Heart right ventricle (tissue), 16 donors: ENCODE measurements around the gene PLAAT3. TPM values are rescaled to one million over a fixed set of nuclear protein-coding genes. Genes with fewer than 3 reads are reported as not detected.
"Not testable (repeated sequence)": the region's sequence is repeated elsewhere in the genome, so short reads cannot be mapped to it uniquely, and the experiment has no call there.

ENCODE experiments used
- ATAC-seq, 8 donors: fragments of 200-7000 bp; cut with Tn5 transposase; one replicate each; pipeline ENCODE4 v1.9.1; 2020; ENCODE audit warnings: mild to moderate bottlenecking in 8 of 8, moderate library complexity in 8 of 8, moderate number of reproducible peaks in 1 of 8
- DNase-seq, 2 donors: peaks; one replicate each; pipeline ENCODE4 v3.0.0-alpha.2; 2020
- H3K27ac ChIP-seq, 10 donors: fragments of 200-600 bp; sonication (generic) in 2 of 10; one replicate each; pipeline versions ENCODE4 v1.5.0 to v1.8.0; 2020 to 2022; ENCODE audit warnings: mild to moderate bottlenecking in 3 of 10
- H3K27me3 ChIP-seq, 7 donors: fragments of 200-600 bp; one replicate each; pipeline ENCODE4 v1.8.0; 2021 to 2022; ENCODE audit warnings: mild to moderate bottlenecking in 2 of 7
- H3K36me3 ChIP-seq, 9 donors: fragments of 200-600 bp; sonication (generic) in 1 of 9; one replicate each; pipeline versions ENCODE4 v1.5.0 to v1.8.0; 2020 to 2022; ENCODE audit warnings: mild to moderate bottlenecking in 2 of 9
- H3K4me1 ChIP-seq, 9 donors: fragments of 200-600 bp; sonication (generic) in 1 of 9; one replicate each; pipeline versions ENCODE4 v1.5.0 to v1.8.0; 2020 to 2022; ENCODE audit warnings: mild to moderate bottlenecking in 4 of 9
- H3K4me3 ChIP-seq, 10 donors: fragments of 200-600 bp; sonication (generic) in 2 of 10; one replicate each; pipeline versions ENCODE4 v1.5.0 to v1.8.0; 2020 to 2022; ENCODE audit warnings: mild to moderate bottlenecking in 7 of 10, moderate library complexity in 2 of 10
- H3K9me3 ChIP-seq, 11 donors: fragments of 200-600 bp in 10 of 11; sonication (generic) in 2 of 11; one replicate each; pipeline versions ENCODE4 v1.5.0 to v1.8.0; 2013 to 2022; ENCODE audit warnings: mild to moderate bottlenecking in 2 of 11, control low read depth in 1 of 11, moderate library complexity in 1 of 11
- CTCF ChIP-seq, 9 donors: fragments of 200-600 bp; sonication (generic) in 2 of 9; IDR thresholded peaks; one replicate each; pipeline versions ENCODE4 v1.5.0 to v1.8.0; 2021 to 2022; ENCODE audit warnings: antibody characterized with exemption in 9 of 9, mild to moderate bottlenecking in 5 of 9, moderate library complexity in 1 of 9
- WGBS, 2 donors: extraction: QIAGEN DNeasy Blood & Tissue Kit; methylation state at CpG; one replicate each; pipeline ENCODE4 v1.1.7; 2013; ENCODE audit warnings: inconsistent platforms in 1 of 2; 5-methylcytosine and 5-hydroxymethylcytosine counted together
- intact Hi-C, 10 donors: fragments of 100-400 bp; cut with DNase I; formaldehyde crosslinking; loops; one replicate each; pipeline versions ENCODE4 v1.11.1 to v1.14.2; 2022
- polyA plus RNA-seq, 2 donors: library from polyadenylated mRNA; stranded (reverse); fragments of 200-250 nt; gene quantifications; one replicate each; pipeline ENCODE4 v1.2.3, GENCODE V29; 2013
- total RNA-seq, 10 donors: library from RNA; stranded (reverse); fragmentation: NEBNext Ultra II Directional in 3 of 10; extraction: Animal tissue kit (Norgen Biotek cat#: 25700) in 3 of 10; gene quantifications; one replicate each; pipeline versions ENCODE4 v1.2.1 to v1.2.4, GENCODE V29; 2021 to 2023
- donor health status: Arrhythmogenic right ventricular cardiomyopathy.
- donor health status: ischemic (EF 13 %, LVEDD 7.1; RV severe dilation, severe dysfunction).
- donor health status: healthy with polysubstance abuse.
- donor health status: DM: no; HTN: yes; CAD: no.
- donor health status: DM: no; HTN: no; CAD: no.
- donor health status: ischemic (EF 25% LVEDD 6.9; RV normal size, moderate dysfunction).
- donor health status: ischemic (EF 25% LVEDD 5.7; RV mildly dilated, moderate dysfunction).
- donor health status: healthy.
- donor health status: DM: yes; HTN: yes; CAD: no.
- donor health status: Ischemic cardiomyopathy.
- donor health status: ischemic (EF 35%, LVEDD 5.7; RV mildly dilated, moderate dysfunction).
- donor health status: nonischemic (EF 11% LVEDD 7.7; RV severe dilation, severe dysfunction).
- donor health status: DM: yes; HTN: yes; CAD: no.
- donor health status: PGD.
- donor health status: ischemic (EF 29% LVEDD 5.4; RV normal size, mild dysfunction).
- donor health status: nonischemic (EF 23%, LVEDD 6.1; RV moderate dilation, normal function).

Gene PLAAT3
- total and polyA plus RNA-seq, 12 donors, result 82.8 to 211 (median 137) TPM

- no peak overlapping the region for H3K4me3 ChIP-seq
- no peak overlapping the region for H3K27ac ChIP-seq
- DNase-seq (no peak), ATAC-seq (no peak)
- H3K9me3 ChIP-seq, result no peaks in the 10 kb centered on the region
- intact Hi-C loops, result loop anchor here in 1 of 10 donors (10.0 kb wide), 1 partner anchor 85 kb away; the partner anchor contains the start of gene PLAAT3
- no peak for TF ChIP-seq CTCF (IDR thresholded peaks at IDR 0.05)
- peaks cover 0 to 6% (median 0%) of the 10 kb centered on the region in 7 donors for H3K27me3 ChIP-seq
- peaks cover 0 to 30% (median 0%) of the 10 kb centered on the region in 9 donors for H3K4me1 ChIP-seq
- H3K36me3 ChIP-seq, result no peaks in the 10 kb centered on the region
- 93 to 95% methylated on average over 2 of the region's 2 CpGs for WGBS, 2 donors
These were observed 84.2 kb downstream of the PLAAT3 start for GRCh38 chr11:63530021-63530420.

- 67 to 81% methylated on average over 6 of the region's 6 CpGs for WGBS, 2 donors
- H3K9me3 ChIP-seq, ATAC-seq, H3K27me3 ChIP-seq, H3K36me3 ChIP-seq, intact Hi-C loops, H3K27ac ChIP-seq, H3K4me3 ChIP-seq, DNase-seq: not testable (repeated sequence)
- peaks cover 0 to 24% (median 0%) of the 10 kb centered on the region in 9 donors for H3K4me1 ChIP-seq
These were observed 84.9 kb downstream of the PLAAT3 start for GRCh38 chr11:63529373-63529772.

- ATAC-seq, DNase-seq, intact Hi-C loops, H3K27ac ChIP-seq, H3K36me3 ChIP-seq, H3K4me3 ChIP-seq, H3K9me3 ChIP-seq, H3K27me3 ChIP-seq: not testable (repeated sequence)
- peaks cover 0 to 18% (median 0%) of the 10 kb centered on the region in 9 donors for H3K4me1 ChIP-seq
- 70 to 74% methylated on average over 1 of the region's 3 CpGs for WGBS, 2 donors
These were observed 85.4 kb downstream of the PLAAT3 start for GRCh38 chr11:63528729-63529278.

- intact Hi-C loops, ATAC-seq, H3K27me3 ChIP-seq, H3K4me3 ChIP-seq, H3K27ac ChIP-seq, DNase-seq, H3K36me3 ChIP-seq: not testable (repeated sequence)
- WGBS, 2 donors, result 17 to 34% methylated on average over 7 to 8 of the region's 11 CpGs
- Histone ChIP-seq H3K9me3 (peaks cover 0 to 12% (median 0%) of the 10 kb centered on the region in 11 donors), H3K4me1 (peaks cover 0 to 18% (median 0%) of the 10 kb centered on the region in 9 donors)
These were observed 86.1 kb downstream of the PLAAT3 start for GRCh38 chr11:63528156-63528555.

- Histone ChIP-seq H3K27ac (no peak overlapping the region), H3K4me1 (peaks cover 0 to 15% (median 0%) of the 10 kb centered on the region in 9 donors), H3K4me3 (no peak overlapping the region), H3K27me3 (peaks cover 0 to 6% (median 0%) of the 10 kb centered on the region in 7 donors), H3K9me3 (peaks cover 0 to 17% (median 0%) of the 10 kb centered on the region in 11 donors), H3K36me3 (no peaks in the 10 kb centered on the region)
- TF ChIP-seq CTCF (IDR thresholded peaks at IDR 0.05), result no peak
- 88 to 94% methylated on average over 2 of the region's 2 CpGs for WGBS, 2 donors
- DNase-seq (no peak), ATAC-seq (no peak)
- intact Hi-C loops, result no loop called here
These were observed 86.6 kb downstream of the PLAAT3 start for GRCh38 chr11:63527667-63528066.

Other genes with a start within 250 kb of the PLAAT3 start
- gene SLC22A9, start 244.6 kb downstream of the PLAAT3 start, total RNA-seq, result not detected
- gene SLC22A9, start 244.6 kb downstream of the PLAAT3 start, polyA plus RNA-seq, result not detected
- 1 to 10 TPM in 8 of 10 donors, under 1 TPM in 2; 0.69 to 7.2 (median 1.8) TPM for gene PLAAT5, start 123.3 kb downstream of the PLAAT3 start, total RNA-seq
- 1 to 10 TPM in 1 of 2 donors, under 1 TPM in 1; 0.64 to 1.5 TPM for gene PLAAT5, start 123.3 kb downstream of the PLAAT3 start, polyA plus RNA-seq
- gene LGALS12, start 108.3 kb downstream of the PLAAT3 start, total RNA-seq, result 1 to 10 TPM in 3 of 10 donors, under 1 TPM in 4, not detected in 3; 0.61 to 6.9 (median 0.90) TPM
- 1 to 10 TPM; 3.1 to 5.3 TPM for gene LGALS12, start 108.3 kb downstream of the PLAAT3 start, polyA plus RNA-seq
- 100 to 1,000 TPM in 1 of 10 donors, 10 to 100 TPM in 3, 1 to 10 TPM in 6; 3.3 to 565 (median 7.7) TPM for gene PLAAT4, start 77.6 kb downstream of the PLAAT3 start, total RNA-seq
- gene PLAAT4, start 77.6 kb downstream of the PLAAT3 start, polyA plus RNA-seq, result 10 to 100 TPM; 10.1 to 11.7 TPM
- gene PLAAT2, start 51.1 kb downstream of the PLAAT3 start, total RNA-seq, result 1 to 10 TPM in 1 of 10 donors, under 1 TPM in 1, not detected in 8; 0.35 to 3.7 TPM
- not detected for gene PLAAT2, start 51.1 kb downstream of the PLAAT3 start, polyA plus RNA-seq
- 10 to 100 TPM in 8 of 10 donors, 1 to 10 TPM in 2; 8.5 to 22.2 (median 12.5) TPM for gene ATL3, start 56.9 kb upstream of the PLAAT3 start, total RNA-seq
- gene ATL3, start 56.9 kb upstream of the PLAAT3 start, polyA plus RNA-seq, result 1 to 10 TPM; 5.9 to 7.3 TPM
- 10 to 100 TPM; 38.0 to 72.0 (median 55.4) TPM for gene RTN3, start 67.1 kb upstream of the PLAAT3 start, total RNA-seq
- 10 to 100 TPM; 31.1 to 51.7 TPM for gene RTN3, start 67.1 kb upstream of the PLAAT3 start, polyA plus RNA-seq
- gene ZFTA, start 154.3 kb upstream of the PLAAT3 start, total RNA-seq, result 10 to 100 TPM in 4 of 10 donors, 1 to 10 TPM in 6; 6.8 to 14.3 (median 8.9) TPM
- 1 to 10 TPM; 4.6 to 7.5 TPM for gene ZFTA, start 154.3 kb upstream of the PLAAT3 start, polyA plus RNA-seq
- 10 to 100 TPM in 5 of 10 donors, 1 to 10 TPM in 5; 7.0 to 13.2 (median 9.9) TPM for gene SPINDOC, start 199.0 kb upstream of the PLAAT3 start, total RNA-seq
- gene SPINDOC, start 199.0 kb upstream of the PLAAT3 start, polyA plus RNA-seq, result 1 to 10 TPM; 9.4 to 9.7 TPM
- gene MARK2, start 224.7 kb upstream of the PLAAT3 start, total RNA-seq, result 10 to 100 TPM; 33.8 to 42.7 (median 39.0) TPM
- 10 to 100 TPM; 12.6 to 18.9 TPM for gene MARK2, start 224.7 kb upstream of the PLAAT3 start, polyA plus RNA-seq